NB4 (cell line): ENCODE measurements around the gene CERKL.

Experiments used
- CTCF ChIP-seq: IDR thresholded peaks from one replicate; pipeline ENCODE4 v1.5.1; 2012; ENCODE audit warnings: low read depth, low read length
- MYC ChIP-seq: IDR thresholded peaks from 2 replicates; pipeline ENCODE4 v1.6.1; 2011; ENCODE audit warnings: low read depth, low read length
- POLR2A ChIP-seq: IDR thresholded peaks from 2 replicates; pipeline ENCODE4 v1.6.1; 2011; ENCODE audit warnings: mild to moderate bottlenecking; ENCODE audit not compliant: insufficient read length; ENCODE audit errors: extremely low read depth

- TF ChIP-seq CTCF (no peak), MYC (no peak), POLR2A (no peak)
Observed at GRCh38 chr2:181667234-181667633, 10.3 kb upstream of the CERKL start.
